ENCODE data around the gene APOBEC3G. TPM values are rescaled to one million over a fixed set of nuclear protein-coding genes. Genes with fewer than 3 reads are reported as not detected.

The APOBEC3G gene
- total RNA-seq, 1 experiment from 2014 or later: 9.5 TPM

DNA sequence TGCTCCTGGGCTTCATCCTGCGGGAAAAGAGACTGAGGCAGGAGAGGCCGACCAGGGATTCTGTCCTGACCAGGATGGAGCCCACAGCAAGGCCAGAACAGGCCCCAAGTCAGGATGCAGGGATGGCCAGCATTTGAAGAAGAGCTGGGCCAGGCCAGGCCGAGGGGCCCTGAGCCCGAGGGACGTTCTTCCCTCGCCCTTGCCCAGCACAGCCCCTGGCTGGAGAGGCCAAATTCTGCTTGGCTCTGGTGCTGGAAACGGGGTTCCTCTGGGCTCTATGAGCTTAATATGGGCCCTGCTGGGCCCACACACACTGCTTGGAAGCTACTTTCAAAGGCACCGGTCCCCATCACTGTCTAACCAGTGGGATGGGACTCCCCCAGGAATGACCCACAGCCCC lies 7.6 kb downstream of the APOBEC3G start:
- H4K20me1 ChIP-seq (ENCODE audit: insufficient read depth): no peaks in the 10 kb centered on the region

DNA sequence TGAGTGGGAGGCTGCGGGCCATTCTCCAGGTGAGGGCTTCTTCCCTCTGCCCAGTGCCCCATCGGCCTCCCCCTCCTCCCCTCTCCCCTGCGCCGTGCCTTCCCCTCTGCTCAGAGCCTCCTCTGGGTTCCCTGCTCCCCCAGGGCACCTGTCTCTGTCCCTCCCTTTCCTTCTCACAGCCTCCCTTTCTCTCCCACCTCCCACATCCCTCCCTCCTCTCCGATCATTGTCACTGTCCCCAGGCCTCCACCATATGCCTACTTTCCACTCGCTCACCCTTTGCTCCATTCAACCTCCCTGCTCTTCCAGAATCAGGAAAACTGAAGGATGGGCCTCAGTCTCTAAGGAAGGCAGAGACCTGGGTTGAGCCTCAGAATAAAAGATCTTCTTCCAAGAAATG lies 10.0 kb downstream of the APOBEC3G start:
- Histone ChIP-seq H3K36me3 (ENCODE audit: low read depth) (no peaks in the 10 kb centered on the region), H3K27ac (peak overlapping the region; percentile 23; the same call in 1 of the 2 replicates), H3K4me1 (replicated peaks; ENCODE audit: insufficient read depth) (peaks cover 59% of the 10 kb centered on the region), H3K9me2 (ENCODE audit: insufficient read depth) (no peaks in the 10 kb centered on the region), H3K4me2 (no peak overlapping the region), H4K20me1 (ENCODE audit: insufficient read depth) (no peaks in the 10 kb centered on the region), H3K79me2 (ENCODE audit: low read depth) (no peaks in the 10 kb centered on the region), H2AFZ (no peak overlapping the region), H3K27me3 (ENCODE audit: insufficient read depth, low read depth) (no peaks in the 10 kb centered on the region), H3K9me3 (ENCODE audit: insufficient read depth, low read depth) (no peaks in the 10 kb centered on the region), H3K4me3 (no peak overlapping the region), H3F3A (ENCODE audit: insufficient read depth, low read depth) (peaks cover 31% of the 10 kb centered on the region)
- CTCF ChIA-PET: no interaction called here
- TF ChIP-seq EZH2 (IDR thresholded peaks at IDR 0.05; ENCODE audit: low read depth) (no peak), CTCF (conservative IDR thresholded peaks at IDR 0.05) (no peak)
- no peak for DNase-seq
- no TSS peak for BruUV-seq (replicated peaks)
- POLR2A ChIA-PET (ENCODE audit: unreplicated experiment): no interaction called here
- intact Hi-C loops (cut with micrococcal nuclease; ENCODE audit: unreplicated experiment): no loop called here

More for the DNA sequence above, 7.6 kb downstream of the APOBEC3G start:
- Histone ChIP-seq H3K4me2 (no peak overlapping the region), H3K36me3 (ENCODE audit: low read depth) (no peaks in the 10 kb centered on the region), H3K4me1 (replicated peaks; ENCODE audit: insufficient read depth) (peaks cover 39% of the 10 kb centered on the region), H2AFZ (no peak overlapping the region), H3K9me2 (ENCODE audit: insufficient read depth) (no peaks in the 10 kb centered on the region), H3K4me3 (no peak overlapping the region), H3K27ac (no peak overlapping the region), H3F3A (ENCODE audit: insufficient read depth, low read depth) (peaks cover 14% of the 10 kb centered on the region; the same call in 1 of the 2 replicates), H3K9me3 (ENCODE audit: insufficient read depth, low read depth) (no peaks in the 10 kb centered on the region), H3K27me3 (ENCODE audit: insufficient read depth, low read depth) (no peaks in the 10 kb centered on the region), H3K79me2 (ENCODE audit: low read depth) (no peaks in the 10 kb centered on the region)
- POLR2A ChIA-PET (ENCODE audit: unreplicated experiment): no interaction called here
- intact Hi-C loops (cut with micrococcal nuclease; ENCODE audit: unreplicated experiment): no loop called here
- CTCF ChIA-PET: interaction anchor here (0.6 kb wide), 1 partner anchor 40 kb away, joined by 3 read pairs; no protein-coding TSS in a partner anchor
- no peak for DNase-seq
- BruUV-seq (replicated peaks): no TSS peak
- TF ChIP-seq EZH2 (IDR thresholded peaks at IDR 0.05; ENCODE audit: low read depth) (no peak), CTCF (conservative IDR thresholded peaks at IDR 0.05) (no peak)

GRCh38 chr22:39087881-39088684 lies 11.0 kb downstream of the APOBEC3G start:
- no peak for DNase-seq
- peaks cover 60% of the 10 kb centered on the region for H3K4me1 ChIP-seq (replicated peaks; ENCODE audit: insufficient read depth)
- H3K4me2 ChIP-seq: no peak overlapping the region; the same call in none of the 2 replicates
- peaks cover 38% of the 10 kb centered on the region for H3F3A ChIP-seq (ENCODE audit: insufficient read depth, low read depth)
- no peak overlapping the region for H3K4me3 ChIP-seq
- ChIA-PET CTCF (no interaction called here), POLR2A (ENCODE audit: unreplicated experiment) (no interaction called here)
- BruUV-seq (replicated peaks): no TSS peak
- no peaks in the 10 kb centered on the region for H3K79me2 ChIP-seq (ENCODE audit: low read depth)
- H3K9me2 ChIP-seq (ENCODE audit: insufficient read depth): no peaks in the 10 kb centered on the region
- TF ChIP-seq EZH2 (IDR thresholded peaks at IDR 0.05; ENCODE audit: low read depth): no peak
- TF ChIP-seq CTCF (conservative IDR thresholded peaks at IDR 0.05): no peak
- H3K36me3 ChIP-seq (ENCODE audit: low read depth): no peaks in the 10 kb centered on the region
- H2AFZ ChIP-seq: no peak overlapping the region
- H3K9me3 ChIP-seq (ENCODE audit: insufficient read depth, low read depth): no peaks in the 10 kb centered on the region
- H3K27ac ChIP-seq: 0 out of 2 replicates have a peak overlapping the region, but pooled peaks have one; percentile 23
- no peaks in the 10 kb centered on the region for H4K20me1 ChIP-seq (ENCODE audit: insufficient read depth)
- H3K27me3 ChIP-seq (ENCODE audit: insufficient read depth, low read depth): no peaks in the 10 kb centered on the region
- intact Hi-C loops (cut with micrococcal nuclease; ENCODE audit: unreplicated experiment): no loop called here
